H54 (cell line): ENCODE results near the gene FOXRED2.
"Not testable (repeated sequence)": the region's sequence is repeated elsewhere in the genome, so short reads cannot be mapped to it uniquely, and the experiment has no call there.

Experiments used
- DNase-seq: peaks from one replicate; pipeline ENCODE4 v3.0.0; 2011; ENCODE audit warnings: low spot score, mixed read lengths; ENCODE audit not compliant: insufficient read length
- FAIRE-seq: peaks from 3 replicates; lab custom pipeline; 2011; peaks lifted over from hg19 to GRCh38; lab: Jason Lieb, UNC
- POLR2A ChIP-seq: IDR thresholded peaks from 2 replicates; pipeline ENCODE4 v1.6.1; 2011; ENCODE audit warnings: low read depth, mild to moderate bottlenecking, low read length

FOXRED2 gene

DNA sequence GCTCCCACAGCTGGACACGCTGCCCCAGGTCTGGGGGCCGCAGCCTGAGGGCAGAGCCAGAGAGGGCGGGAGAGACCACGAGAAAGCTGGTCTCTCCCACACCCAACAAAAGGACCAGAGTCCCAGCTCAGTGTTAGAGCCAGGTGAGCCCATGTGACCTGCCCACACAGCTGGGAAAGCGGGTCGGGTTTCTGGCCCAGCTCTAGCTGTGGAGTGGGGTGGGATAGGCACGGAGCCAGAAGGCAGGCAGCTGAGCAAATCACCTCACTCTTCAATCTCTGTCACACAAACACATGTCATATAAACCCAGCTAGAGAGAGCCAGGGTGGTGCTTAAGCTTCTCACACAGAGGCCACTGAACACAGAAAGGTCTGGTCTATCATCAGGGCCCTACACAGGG, 29.9 kb upstream of the FOXRED2 start:
- TF ChIP-seq POLR2A = no peak
- no peak for DNase-seq
- no peak for FAIRE-seq

DNA sequence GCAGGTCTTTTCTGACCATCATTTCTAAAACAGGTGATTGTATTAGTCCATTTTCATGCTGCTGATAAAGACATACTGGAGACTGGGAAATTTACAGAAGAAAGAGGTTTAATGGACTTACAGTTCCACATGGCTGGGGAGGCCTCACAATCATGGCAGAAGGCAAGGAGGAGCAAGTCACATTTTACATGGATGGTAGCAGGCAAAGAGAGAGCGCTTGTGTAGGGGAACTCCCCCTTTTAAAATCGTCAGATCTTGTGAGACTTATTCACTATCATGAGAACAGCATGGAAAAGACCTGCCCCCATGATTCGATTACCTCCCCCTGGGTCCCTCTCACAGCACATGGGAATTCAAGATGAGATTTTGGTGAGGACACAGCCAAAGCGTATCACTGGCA, 26.5 kb upstream of the FOXRED2 start:
- FAIRE-seq, DNase-seq: not testable (repeated sequence)

DNA sequence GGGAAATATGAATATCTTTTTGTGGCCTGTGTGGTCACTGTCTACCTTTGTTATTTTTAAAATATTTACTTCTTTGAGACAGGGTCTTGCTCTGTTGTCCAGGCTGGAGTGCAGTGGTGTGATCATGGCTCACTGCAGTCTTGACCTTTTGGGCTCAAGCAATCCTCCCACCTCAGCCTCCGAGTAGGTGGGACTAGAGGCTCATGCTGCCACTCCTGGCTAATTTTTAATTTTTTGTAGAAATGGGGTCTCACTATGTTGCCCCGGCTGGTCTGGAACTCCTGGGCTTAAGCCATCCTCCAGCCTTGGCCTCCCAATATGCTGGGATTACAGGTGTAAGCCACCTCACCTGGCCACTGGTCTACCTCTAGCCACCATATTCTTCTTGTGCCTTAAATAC, 25.6 kb upstream of the FOXRED2 start:
- DNase-seq (no peak), FAIRE-seq (no peak)
- TF ChIP-seq POLR2A = no peak

DNA sequence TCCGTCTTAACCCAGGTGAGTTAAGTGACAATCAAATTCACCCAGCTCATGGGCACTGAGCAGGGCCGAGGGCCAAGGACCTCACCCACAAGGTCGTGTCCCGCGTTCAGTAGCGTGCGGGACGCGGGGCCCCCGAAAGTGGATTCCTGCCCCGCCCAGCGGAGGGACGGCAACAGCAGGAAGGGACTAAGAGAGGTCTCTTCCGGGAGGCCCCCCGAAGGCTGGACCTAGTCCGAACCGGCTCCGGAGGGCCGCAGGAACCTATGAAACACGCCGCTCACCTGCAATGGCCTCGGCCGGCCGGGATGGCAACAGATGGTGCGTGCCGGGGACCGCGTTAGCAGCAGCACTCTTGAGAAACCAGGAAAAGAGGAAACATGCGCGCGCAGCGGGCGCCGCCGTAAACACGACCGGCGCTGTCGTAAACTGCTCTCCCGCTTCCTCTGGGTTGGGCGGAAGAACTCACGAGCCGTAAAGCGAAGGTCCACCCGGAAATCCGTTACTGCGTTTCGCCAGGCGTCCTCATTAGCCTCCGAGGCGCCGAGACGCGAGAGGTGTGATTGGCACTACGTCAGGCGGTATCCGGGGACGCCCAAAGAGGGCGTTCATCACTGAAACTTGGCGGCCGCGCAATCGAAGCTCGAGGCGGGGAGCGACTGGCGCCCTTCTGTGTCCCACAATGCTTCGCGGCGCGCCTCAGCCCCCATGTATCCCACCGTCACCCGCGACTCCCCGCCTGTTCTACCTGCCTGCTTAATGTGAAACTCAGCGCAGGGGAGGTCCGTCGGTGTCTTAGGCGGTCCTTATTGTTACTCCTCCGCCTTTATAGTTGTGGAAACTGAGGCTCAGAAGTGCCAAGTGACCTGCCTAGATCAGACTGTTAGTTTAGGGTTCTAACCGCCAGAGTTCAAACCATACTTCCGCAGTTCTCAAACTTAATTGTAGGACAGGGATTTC, 22.2 kb upstream of the FOXRED2 start, which contains the start of gene EIF3D:
EIF3D (minus strand) TSS at position 372 of the 957 bp plus-strand sequence. CDS start 3,045 bp downstream, outside the sequence.
- peak; percentile 60 for DNase-seq
- FAIRE-seq = peak; percentile 91
- peak; percentile 61 for TF ChIP-seq POLR2A

DNA sequence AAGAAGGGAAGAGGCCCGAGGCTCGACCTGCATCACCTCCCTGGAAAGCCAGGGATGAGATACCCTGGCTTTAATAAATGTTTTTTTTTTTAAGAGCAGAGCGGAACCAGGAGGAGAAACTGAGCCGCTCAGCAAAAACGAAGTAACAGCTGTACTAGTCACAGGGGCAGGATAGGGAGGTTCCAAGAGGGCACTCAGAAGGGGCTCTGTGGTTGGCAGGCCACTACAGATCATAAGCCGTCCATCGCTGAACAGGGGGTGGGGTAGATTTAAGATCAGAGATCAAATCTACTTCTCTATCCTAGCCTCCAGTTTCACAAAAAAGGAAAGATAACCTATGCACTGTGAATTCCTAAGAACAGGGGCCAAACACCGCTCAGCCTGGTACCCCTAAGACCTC, 21.5 kb upstream of the FOXRED2 start:
- DNase-seq = no peak
- no peak for FAIRE-seq
- no peak for TF ChIP-seq POLR2A

DNA sequence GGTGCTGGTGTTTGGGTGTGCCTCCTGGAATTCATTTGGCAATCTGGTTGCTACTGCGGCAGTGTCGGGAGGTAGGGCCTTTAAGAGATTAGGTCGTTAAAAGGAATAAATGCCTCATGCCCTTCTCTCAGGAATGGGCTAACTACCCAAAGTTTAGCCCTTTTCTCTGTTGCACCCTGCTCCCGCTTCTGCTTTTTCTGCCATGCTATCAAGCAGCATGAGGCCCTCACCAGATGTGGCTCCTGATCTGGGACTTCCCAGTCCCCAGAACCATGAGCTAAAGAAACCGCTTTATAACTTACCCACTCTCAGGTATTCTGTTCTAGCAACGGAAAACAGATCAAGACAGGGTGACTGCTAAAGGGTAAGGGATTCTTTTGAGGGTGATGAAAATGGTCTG, 15.8 kb upstream of the FOXRED2 start:
- no peak for DNase-seq
- TF ChIP-seq POLR2A = no peak
- no peak for FAIRE-seq

DNA sequence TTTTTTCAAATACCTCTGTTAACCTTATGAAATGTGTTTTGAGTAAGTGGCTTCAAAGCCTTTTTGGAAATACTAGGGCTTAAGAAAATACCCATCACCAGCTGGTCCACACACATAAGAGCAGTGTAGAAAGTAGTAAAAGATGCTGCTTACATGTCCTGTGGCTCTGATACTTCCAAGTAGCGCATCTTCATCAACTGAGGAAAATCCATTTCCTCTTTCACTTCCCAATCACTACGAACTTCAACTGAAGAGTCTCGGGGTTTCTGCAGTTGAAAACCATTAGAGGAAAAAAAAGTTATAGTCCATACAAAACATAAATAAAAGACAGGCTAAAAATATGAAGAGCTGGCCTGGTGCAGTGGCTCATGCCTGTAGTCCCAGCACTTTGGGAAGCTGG, 13.6 kb upstream of the FOXRED2 start:
- DNase-seq (no peak), FAIRE-seq (no peak)
- no peak for TF ChIP-seq POLR2A

DNA sequence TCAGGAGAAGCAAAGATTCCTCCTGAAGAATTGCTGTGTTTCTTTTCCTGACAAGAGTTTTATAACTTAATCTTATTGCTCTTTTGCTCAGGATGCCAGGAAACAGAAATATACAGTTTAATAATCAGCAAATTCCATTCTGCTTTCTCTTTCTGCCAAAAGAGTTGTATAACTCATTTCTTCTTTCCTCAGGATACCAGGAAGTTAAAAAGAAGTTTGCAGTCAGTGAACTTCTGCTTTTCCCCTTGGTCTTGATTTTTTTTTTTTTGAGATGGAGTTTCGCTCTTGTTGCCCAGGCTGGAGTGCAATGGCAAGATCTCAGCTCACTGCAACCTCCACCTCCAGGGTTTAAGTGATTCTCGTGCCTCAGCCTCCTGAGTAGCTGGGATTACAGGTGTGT, 13.1 kb upstream of the FOXRED2 start:
- FAIRE-seq, DNase-seq: not testable (repeated sequence)

DNA sequence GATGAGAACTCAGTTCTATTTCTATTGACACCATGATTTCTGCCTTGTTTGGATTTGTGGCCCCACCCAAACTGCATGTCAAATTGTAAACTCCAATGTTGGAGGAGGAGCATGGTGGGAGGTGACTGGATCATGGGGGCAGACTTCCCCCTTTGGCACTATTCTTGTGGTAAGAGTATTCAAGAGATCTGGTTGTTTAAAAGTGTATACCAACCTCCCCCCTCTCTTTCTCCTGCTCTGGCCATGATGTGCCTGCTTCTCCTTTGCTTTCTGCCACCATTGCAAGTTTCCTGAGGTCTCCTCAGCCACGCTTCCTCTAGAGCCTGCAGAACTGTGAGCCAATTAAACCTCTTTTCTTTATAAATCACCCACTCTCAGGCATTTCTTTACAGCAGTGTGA, 7.9 kb upstream of the FOXRED2 start:
- DNase-seq (no peak), FAIRE-seq (no peak)
- no peak for TF ChIP-seq POLR2A

DNA sequence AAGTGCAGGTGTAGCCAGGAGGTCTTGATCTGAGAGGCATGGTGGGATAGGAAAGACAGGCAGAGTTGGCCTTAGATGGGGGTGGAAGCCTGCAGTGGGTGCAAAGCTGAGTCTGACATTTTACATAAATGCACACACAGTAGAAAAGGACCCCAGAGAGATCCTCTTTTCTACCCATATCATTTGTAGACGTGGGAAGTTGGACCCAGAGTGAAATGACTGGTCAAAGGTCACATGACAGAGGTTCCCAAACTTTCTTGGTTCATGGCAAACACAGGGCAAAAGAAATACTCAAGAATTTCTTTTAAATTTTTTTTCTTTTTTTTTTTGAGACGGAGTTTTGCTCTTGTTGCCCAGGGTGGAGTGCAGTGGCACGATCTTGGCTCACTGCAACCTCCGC, 6.2 kb upstream of the FOXRED2 start:
- TF ChIP-seq POLR2A = no peak
- DNase-seq (no peak), FAIRE-seq (no peak)

DNA sequence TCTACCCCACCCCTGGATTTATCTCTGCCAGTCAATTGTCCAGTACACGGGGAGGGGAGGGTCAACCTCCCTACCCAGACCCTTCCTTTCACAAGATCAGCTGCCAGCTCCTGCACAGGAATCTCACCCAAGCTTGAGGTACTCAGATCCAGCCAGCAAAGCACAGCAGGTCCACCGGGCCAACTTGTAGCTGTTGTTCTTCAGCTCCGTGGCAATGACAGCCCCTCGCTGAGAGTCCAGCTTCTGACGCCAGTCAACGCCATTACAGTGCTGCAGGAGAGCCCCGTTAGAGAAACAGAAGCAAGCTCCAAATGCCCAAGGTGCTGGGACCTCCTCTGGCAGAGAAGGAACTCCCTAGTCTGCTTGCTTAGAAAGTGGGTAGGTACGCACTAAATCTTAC, 5.5 kb upstream of the FOXRED2 start:
- no peak for DNase-seq
- no peak for TF ChIP-seq POLR2A
- no peak for FAIRE-seq

DNA sequence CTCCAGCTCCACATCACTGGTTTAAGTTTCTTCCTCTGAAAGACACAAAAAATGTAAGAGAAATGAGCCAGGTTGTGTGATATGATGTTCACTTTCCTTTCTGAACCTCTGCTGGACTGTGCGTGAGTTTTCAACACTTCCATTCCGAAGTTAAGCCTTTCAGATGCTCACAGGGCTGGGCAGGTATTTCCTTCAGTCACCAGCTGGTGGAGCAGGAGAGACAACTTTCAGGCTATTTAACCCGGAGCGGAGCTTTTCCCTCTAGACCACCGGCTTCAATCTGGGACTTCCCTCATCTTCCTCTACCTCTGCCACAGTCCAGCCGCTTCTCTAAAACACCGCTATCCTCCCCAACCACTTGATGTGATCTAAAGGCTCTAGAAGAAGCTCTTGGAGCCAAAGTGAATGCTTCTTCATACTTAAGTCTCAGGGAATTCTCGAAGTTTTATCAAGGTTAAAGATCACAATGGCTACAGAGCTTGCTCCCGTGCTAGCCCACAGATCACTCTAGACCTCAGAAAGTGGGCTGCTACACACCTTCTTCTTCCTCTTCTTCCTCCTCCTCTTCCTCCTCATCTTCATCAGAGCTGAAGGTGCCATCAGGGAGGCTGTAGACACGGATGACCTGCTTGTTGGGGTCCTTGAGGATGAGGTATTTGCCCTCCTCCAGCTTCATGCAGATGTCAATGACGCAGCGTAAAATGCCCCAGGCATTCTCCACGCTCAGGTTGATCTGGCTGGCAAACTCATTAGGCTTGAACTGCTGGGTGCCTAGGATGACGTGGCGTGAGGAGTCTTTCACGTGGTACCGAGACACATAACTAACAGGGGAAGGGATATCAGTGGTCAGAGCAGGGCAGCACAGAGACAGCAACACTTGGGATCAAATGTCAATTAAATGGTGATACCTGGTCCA, 4.4 kb upstream of the FOXRED2 start:
- no peak for DNase-seq
- FAIRE-seq = no peak
- TF ChIP-seq POLR2A = no peak

DNA sequence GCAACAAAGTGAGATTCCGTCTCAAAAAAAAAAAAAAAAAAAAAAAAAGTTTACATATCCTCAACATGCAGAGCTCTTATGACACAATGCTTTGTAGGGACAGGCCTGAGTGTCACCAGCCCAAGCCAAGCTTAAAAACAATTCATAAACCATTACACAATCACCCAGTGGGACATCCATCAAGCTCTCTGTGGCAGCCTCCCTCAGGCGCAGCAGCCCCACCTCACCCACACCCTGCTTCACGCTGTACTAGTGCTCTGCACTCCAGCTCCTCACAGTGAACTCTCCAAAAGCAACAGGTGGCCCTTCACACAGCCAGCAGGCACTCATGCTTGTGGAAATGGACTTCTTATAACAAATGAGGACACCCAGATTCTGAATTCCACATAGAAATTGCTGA, 3.5 kb upstream of the FOXRED2 start:
- DNase-seq = no peak
- FAIRE-seq = no peak
- no peak for TF ChIP-seq POLR2A

DNA sequence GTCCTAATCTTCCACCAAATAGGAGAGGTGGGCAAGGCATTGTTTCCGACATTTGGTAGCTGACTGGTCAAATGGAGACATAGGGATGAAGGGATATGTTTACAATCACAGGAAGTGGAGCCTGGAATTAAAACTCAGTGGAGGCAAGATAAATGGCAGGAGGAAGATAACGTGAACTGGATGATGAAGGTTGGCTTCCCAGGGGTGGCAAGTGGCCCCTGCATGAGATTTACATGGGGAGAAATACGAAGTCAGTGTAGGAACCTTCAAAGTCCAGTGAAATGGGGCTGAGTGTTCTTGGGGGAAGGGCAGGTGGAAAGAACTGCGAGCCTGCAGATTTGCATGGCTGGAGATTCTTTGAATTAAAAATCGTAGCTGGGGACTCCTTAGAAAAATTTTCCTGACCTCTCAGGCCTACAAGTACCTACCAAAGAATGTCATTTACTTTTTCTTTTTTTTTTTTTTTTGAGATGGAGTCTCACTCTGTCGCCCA, 724 bp upstream of the FOXRED2 start:
- DNase-seq (no peak), FAIRE-seq (no peak)
- no peak for TF ChIP-seq POLR2A
